Motor neuron (in vitro differentiated cells): ENCODE measurements around the gene PITX2. TPM values are rescaled to one million over a fixed set of nuclear protein-coding genes. Genes with fewer than 3 reads are reported as not detected.

ENCODE experiments used
- ATAC-seq, 8 experiments: fragments of 200-7000 bp; cut with Tn5 transposase; replicated peaks in 6 of 8; 2 replicates each; pipeline ENCODE4 v1.8.0; 2021; ENCODE audit warnings: mild to moderate bottlenecking in 8 of 8, moderate library complexity in 8 of 8
- H3K27ac ChIP-seq, 2 donors: fragments of 250-450 bp; sonication (Bioruptor Pico); 2 replicates each; pipeline ENCODE4 v1.9.0; 2021; ENCODE audit warnings: antibody characterized with exemption in 2 of 2, mild to moderate bottlenecking in 2 of 2, moderate library complexity in 1 of 2
- H3K4me1 ChIP-seq, 2 donors: fragments of 250-450 bp; sonication (Bioruptor Pico); replicated peaks in 1 of 2; 2 replicates each; pipeline ENCODE4 v1.6.1; 2021; ENCODE audit warnings: antibody characterized with exemption in 2 of 2, mild to moderate bottlenecking in 2 of 2, moderate library complexity in 1 of 2
- H3K4me3 ChIP-seq, 5 donors: fragments of 250-450 bp; sonication (Bioruptor Pico); 2 replicates each; pipeline ENCODE4 v1.9.0; 2021; ENCODE audit warnings: antibody characterized with exemption in 5 of 5, mild to moderate bottlenecking in 5 of 5, moderate library complexity in 4 of 5
- WGBS, 10 experiments: fragments of 450-650 bp; shearing (Covaris generic); methylation state at CpG; one replicate each; pipeline ENCODE4 v1.0.0; 2022; 5-methylcytosine and 5-hydroxymethylcytosine counted together
- in situ Hi-C, 9 experiments: fragments of 400-800 bp; cut with MboI; loops; one replicate each; pipeline ENCODE4 v1.15.0; 2021; ENCODE audit warnings: low sequenced_read_pairs in 9 of 9, low pct_unique_long_range_greater_than_20kb in 2 of 9; ENCODE audit not compliant: unreplicated experiment in 9 of 9
- total RNA-seq, 8 experiments: library from RNA; unstranded; fragments of 300-600 nt; gene quantifications; 2 replicates each; pipeline versions ENCODE4 v1.2.3 to v1.2.4, GENCODE V29; 2022

PITX2 gene
- 10 to 100 TPM in 3 of 8 experiments, 1 to 10 TPM in 1, under 1 TPM in 4; 0.05 to 34.1 (median 0.94) TPM for total RNA-seq

- 2 to 90% (median 9%) methylated on average over 2 to 8 of the region's 56 CpGs; no CpG with 5 or more reads in 1 of the 10 experiments for WGBS, 10 experiments
- ATAC-seq: peak in 7 of 8 experiments; percentile 98 to 99 (median 99)
- Histone ChIP-seq H3K4me3 (peak within 1 kb of the TSS; percentile 32 to 51 (median 36)), H3K4me1 (peaks cover 5 to 8% of the 10 kb centered on the region in 2 donors), H3K27ac (no peak within 1 kb of the TSS)
- in situ Hi-C loops: loop anchor here in 1 of 9 experiments (10.0 kb wide), 1 partner anchor 1012 kb away; no protein-coding TSS in a partner anchor
Observed at GRCh38 chr4:110622841-110623717, at the start of gene PITX2. TSS of gene PITX2 (minus strand) at chr4:110623077. CDS start at chr4:110622460, 617 bp downstream.

- Histone ChIP-seq H3K4me3 (no peak overlapping the region), H3K27ac (no peak overlapping the region), H3K4me1 (no peaks in the 10 kb centered on the region)
- peak in 2 of 8 experiments; percentile 31 to 34 for ATAC-seq
- WGBS, 10 experiments: 58 to 100% (median 78%) methylated on average over 1 to 4 of the region's 5 CpGs; no CpG with 5 or more reads in 2 of the 10 experiments
- in situ Hi-C loops: no loop called here
Observed at GRCh38 chr4:110671679-110672078, 48.8 kb upstream of the PITX2 start.

DNA sequence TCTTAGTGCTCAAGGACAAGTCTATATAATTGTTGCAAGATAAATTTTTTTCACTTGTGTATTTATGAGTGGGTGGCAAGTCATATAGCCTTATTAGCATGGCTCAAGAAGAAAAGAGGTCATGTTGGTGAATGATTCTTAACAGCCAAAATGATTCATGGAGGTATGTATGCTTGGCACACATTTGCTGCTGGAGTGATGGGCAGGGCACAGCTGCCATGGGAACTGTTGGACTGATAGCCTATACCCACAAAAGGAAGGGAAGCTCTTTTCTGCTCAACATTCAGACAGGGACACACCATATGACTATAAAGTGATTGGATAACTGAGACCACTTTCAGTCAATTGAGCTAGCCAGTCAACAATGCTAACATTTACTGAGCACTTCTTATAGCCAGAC is 46.8 kb upstream of the PITX2 start:
- ATAC-seq: no peak
- Histone ChIP-seq H3K4me1 (no peaks in the 10 kb centered on the region), H3K4me3 (no peak overlapping the region), H3K27ac (no peak overlapping the region)
- in situ Hi-C loops: no loop called here

DNA sequence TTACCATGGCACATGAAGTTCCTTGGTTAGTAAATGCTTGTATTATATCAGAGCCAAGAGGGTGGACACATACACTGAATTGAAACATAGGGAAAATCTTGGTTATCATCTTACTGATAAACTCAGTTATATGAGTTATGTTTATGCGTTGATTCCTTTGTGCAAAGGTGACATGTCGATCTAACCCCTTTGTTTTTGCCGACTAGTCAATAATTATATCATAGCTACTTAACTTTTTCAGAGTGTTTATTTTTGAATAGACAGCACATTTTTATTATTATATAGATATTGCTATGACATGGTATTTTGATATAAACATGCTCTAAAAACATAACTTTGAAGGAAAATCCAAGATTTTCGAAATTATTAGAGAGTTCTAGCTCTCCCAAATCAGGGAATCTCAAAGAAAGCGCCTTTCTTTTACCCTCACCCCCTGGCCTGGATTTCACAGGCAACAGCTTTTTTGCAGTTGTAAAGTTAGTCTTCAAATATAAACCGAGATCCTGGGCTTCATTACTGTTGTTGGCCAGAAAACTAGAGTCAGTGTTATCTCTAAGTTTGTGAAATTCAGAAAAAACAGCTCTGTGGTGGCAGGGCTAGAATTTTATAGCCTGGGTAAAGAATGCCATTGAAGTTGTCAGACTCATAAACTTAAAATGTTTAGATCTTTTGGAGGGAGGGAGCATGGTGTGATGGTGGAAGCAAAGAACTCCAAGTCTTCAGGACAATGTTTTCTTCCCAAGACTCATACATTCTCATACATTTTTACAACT is 45.8 kb upstream of the PITX2 start:
- WGBS, 10 experiments: 45 to 80% (median 64%) methylated on average over 2 to 6 of the region's 6 CpGs
- ATAC-seq: no peak
- no peak overlapping the region for H3K4me3 ChIP-seq
- no peaks in the 10 kb centered on the region for H3K4me1 ChIP-seq
- H3K27ac ChIP-seq: no peak overlapping the region
- in situ Hi-C loops: no loop called here

DNA sequence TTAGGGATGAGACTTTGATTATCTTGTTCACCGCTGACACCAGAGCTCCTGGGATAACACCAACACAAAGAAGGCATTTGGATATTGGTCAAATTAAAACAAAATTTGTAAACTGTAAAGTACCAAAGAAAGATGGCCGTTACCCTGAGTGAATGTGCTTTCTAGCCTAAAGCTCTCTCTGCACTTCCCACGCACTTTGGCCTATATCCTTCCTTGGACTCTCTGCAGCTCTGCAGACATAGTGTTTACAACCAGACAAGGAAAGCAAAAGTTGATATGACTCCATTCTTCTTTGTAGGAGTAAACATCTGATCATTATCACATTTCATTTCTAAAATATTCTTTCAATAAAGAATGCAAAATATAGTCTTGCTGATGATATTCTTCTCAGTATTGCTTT is 44.8 kb upstream of the PITX2 start:
- no peak for ATAC-seq
- Histone ChIP-seq H3K27ac (no peak overlapping the region), H3K4me3 (no peak overlapping the region), H3K4me1 (no peaks in the 10 kb centered on the region)
- WGBS, 10 experiments: 67 to 100% (median 91%) methylated on average over 1 to 3 of the region's 3 CpGs; no CpG with 5 or more reads in 2 of the 10 experiments
- in situ Hi-C loops: no loop called here

DNA sequence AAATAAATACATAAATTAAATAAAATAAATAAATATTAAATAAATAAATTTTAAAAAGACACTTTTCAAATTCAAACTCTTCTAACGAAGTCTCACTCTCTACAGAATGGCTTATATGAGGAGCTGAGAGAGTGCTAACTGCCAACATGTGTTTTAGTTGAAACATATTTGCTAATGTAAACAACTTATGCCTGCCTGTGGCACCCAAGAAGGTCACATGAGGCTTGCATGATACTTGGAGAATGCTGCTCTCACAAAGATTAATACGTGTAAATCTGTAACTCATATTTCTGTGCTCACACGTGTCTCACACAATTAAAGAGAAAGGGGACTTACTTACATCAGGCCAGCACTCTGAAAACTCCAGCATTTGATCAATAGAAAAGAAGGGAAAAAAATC is 43.2 kb upstream of the PITX2 start:
- no peak overlapping the region for H3K27ac ChIP-seq
- 29 to 100% (median 88%) methylated on average over 2 to 3 of the region's 3 CpGs for WGBS, 10 experiments
- in situ Hi-C loops: no loop called here
- peak in 1 of 8 experiments; percentile 64 for ATAC-seq
- H3K4me1 ChIP-seq: no peaks in the 10 kb centered on the region
- no peak overlapping the region for H3K4me3 ChIP-seq

DNA sequence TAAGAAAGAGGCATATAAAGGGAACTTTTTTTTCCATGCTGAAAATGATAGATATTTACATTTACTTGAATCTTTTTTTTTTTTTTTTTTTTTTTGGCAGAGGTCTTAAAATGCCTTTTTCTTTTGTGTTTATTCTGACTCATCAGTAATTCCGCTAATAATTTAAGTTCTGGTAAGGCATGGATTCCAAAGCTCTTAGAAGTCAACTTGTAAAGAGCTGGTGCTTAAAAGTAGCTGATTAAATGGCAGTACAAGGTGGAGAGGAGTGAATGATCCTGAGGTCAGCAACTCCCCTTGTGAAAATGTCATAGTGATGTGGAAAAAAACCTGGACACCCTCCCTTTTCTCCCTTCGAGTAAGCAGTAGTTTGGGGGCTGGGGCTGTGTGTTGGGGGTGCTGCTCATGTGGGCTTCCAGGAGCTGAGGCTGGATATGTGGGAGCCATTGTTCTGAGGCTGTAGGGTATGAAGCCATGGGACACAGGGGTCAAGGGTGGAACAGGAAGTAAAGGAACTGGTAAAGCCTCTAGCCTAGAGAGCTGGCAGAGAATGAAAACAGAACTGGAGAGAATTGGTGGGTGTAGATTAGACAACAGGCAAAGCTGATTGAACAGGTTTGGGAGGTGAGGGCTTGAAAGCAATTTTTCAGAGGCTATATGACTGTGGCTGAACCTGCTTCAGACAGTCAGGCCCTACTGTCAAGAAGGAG is 41.0 kb upstream of the PITX2 start:
- in situ Hi-C loops: no loop called here
- Histone ChIP-seq H3K4me3 (no peak overlapping the region), H3K27ac (no peak overlapping the region), H3K4me1 (no peaks in the 10 kb centered on the region)
- no peak for ATAC-seq
- WGBS, 10 experiments: 0 to 68% (median 17%) methylated on average over 1 to 2 of the region's 2 CpGs; no CpG with 5 or more reads in 1 of the 10 experiments

- H3K4me3 ChIP-seq: no peak overlapping the region
- 40 to 100% (median 83%) methylated on average over 1 of the region's 1 CpG; no CpG with 5 or more reads in 3 of the 10 experiments for WGBS, 10 experiments
- no peaks in the 10 kb centered on the region for H3K4me1 ChIP-seq
- H3K27ac ChIP-seq: no peak overlapping the region
- no peak for ATAC-seq
- in situ Hi-C loops: no loop called here
Observed at GRCh38 chr4:110663206-110663605, 40.3 kb upstream of the PITX2 start.

DNA sequence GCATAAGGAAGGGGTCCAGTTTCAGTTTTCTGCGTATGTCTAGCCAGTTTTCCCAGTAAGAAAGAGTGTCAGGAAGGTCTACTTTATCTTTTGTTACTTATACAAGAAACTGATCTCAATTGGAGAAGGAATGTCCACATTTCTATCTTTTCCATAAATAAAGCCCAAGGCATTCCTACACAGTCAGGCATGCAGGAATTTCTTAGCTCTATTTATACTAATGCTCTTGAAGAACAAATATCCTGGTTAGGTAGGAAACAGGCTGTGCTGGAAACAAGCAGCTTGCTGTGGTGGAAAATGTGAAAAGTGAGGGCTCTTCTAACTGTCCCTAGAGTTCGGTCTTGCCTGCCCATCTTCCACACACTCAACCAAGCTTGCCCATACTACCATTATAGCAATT is 37.9 kb upstream of the PITX2 start:
- H3K4me3 ChIP-seq: no peak overlapping the region
- H3K27ac ChIP-seq: no peak overlapping the region
- in situ Hi-C loops: no loop called here
- ATAC-seq: peak in 3 of 8 experiments; percentile 62 to 99 (median 76)
- H3K4me1 ChIP-seq: no peaks in the 10 kb centered on the region
- WGBS, 10 experiments: 67 to 100% (median 100%) methylated on average over 1 to 2 of the region's 2 CpGs; no CpG with 5 or more reads in 1 of the 10 experiments

DNA sequence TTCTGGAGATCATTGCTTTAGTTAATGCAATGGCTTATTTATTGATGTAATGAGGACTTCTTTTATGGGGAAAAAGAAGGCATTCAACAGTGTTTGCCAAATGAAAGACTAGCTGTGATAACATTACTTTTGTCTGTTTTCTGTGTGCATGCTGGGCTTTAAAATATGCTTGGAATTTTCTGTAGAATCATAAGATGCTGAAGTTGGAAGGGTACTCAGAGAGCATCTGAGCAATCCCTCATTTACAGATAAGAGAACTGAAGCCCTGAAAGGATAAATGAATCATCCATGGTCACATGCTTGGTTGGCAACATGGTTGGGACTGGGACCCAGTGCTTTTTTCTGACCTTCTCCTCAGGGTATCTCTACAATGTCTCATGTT is 31.4 kb upstream of the PITX2 start:
- ATAC-seq: no peak
- no peak overlapping the region for H3K4me3 ChIP-seq
- H3K4me1 ChIP-seq: no peaks in the 10 kb centered on the region
- in situ Hi-C loops: no loop called here
- no peak overlapping the region for H3K27ac ChIP-seq

- H3K4me1 ChIP-seq: no peaks in the 10 kb centered on the region
- ATAC-seq: no peak
- H3K27ac ChIP-seq: no peak overlapping the region
- WGBS, 10 experiments: 51 to 93% (median 77%) methylated on average over 2 to 6 of the region's 6 CpGs
- in situ Hi-C loops: no loop called here
- no peak overlapping the region for H3K4me3 ChIP-seq
Observed at GRCh38 chr4:110653321-110654253, 30.7 kb upstream of the PITX2 start.

GRCh38 chr4:110644008-110644407 is 21.1 kb upstream of the PITX2 start:
- 67 to 100% (median 82%) methylated on average over 1 of the region's 1 CpG; no CpG with 5 or more reads in 5 of the 10 experiments for WGBS, 10 experiments
- H3K27ac ChIP-seq: no peak overlapping the region
- no peak overlapping the region for H3K4me3 ChIP-seq
- in situ Hi-C loops: loop anchor here in 8 of 9 experiments (25.0 kb wide), 4 partner anchors 318 to 1393 kb away; no protein-coding TSS in a partner anchor
- no peaks in the 10 kb centered on the region for H3K4me1 ChIP-seq
- ATAC-seq: no peak
